GM19099 (cell line): Measurements from ENCODE around the gene KIAA1755.

ENCODE experiments used
- POLR2A ChIP-seq: IDR thresholded peaks from 3 replicates; pipeline ENCODE4 v1.6.1; 2011; ENCODE audit warnings: low read depth; ENCODE audit not compliant: insufficient read length; ENCODE audit errors: extremely low read depth

KIAA1755 gene

DNA sequence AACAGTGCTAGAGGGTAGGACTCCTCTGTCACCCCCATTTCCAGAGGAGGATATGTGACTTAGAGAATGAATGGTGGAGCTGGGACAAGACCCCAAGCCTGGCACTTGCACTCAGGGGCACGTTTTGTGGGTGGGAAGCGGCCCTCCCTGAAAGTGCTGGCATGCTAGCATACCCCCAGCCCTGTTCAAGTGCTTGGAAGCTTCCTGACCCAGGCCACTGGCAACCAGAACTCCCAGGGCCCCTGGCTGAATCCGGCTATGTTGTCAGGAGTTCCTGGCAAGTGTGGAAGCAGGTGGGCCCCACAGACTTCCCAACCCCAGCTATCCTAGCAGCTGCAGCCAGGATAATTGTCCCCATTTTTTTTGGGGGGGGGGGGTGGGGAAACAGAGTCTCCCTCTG is 59.9 kb downstream of the KIAA1755 start:
- TF ChIP-seq POLR2A = no peak

DNA sequence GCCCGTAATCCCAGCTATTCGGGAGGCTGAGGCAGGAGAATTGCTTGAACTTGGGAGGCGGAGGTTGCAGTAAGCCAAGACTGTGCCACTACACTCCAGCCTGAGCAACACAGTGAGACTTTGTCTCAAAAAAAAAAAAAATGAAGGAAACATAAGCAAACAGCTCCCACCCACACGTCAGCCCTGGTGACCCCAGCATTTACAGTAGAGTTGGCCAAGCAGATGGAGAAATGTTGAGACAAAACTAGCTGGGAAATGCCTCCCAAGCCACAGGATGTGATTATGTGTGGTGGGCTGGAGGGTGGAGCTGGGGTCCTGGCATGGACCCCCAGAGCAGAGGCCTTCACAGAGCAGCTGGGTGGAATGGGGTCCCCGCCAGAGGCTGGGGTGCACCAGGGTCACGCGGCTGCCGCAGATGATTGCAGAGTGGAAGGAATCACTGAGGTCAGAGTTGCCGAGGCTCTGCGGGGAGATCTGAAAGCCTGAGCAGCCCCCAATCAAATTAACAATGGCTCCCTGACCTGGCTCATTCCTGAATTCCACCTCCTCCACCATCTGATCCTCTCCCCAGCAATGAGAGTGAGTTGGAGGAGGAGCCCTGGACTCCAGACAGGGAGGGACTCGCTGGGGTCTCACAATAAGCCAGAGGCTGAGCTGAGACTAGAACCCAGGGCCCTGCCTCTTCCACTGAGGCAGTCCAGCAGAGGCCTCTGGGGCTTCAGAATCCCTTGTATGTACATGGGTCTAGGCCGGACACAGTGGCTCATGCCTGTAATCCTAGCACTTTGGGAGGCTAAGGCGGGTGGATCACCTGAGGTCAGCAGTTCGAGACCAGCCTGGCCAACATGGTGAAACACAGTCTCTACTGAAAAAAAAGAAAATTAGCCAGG is 60.8 kb downstream of the KIAA1755 start:
- no peak for TF ChIP-seq POLR2A

DNA sequence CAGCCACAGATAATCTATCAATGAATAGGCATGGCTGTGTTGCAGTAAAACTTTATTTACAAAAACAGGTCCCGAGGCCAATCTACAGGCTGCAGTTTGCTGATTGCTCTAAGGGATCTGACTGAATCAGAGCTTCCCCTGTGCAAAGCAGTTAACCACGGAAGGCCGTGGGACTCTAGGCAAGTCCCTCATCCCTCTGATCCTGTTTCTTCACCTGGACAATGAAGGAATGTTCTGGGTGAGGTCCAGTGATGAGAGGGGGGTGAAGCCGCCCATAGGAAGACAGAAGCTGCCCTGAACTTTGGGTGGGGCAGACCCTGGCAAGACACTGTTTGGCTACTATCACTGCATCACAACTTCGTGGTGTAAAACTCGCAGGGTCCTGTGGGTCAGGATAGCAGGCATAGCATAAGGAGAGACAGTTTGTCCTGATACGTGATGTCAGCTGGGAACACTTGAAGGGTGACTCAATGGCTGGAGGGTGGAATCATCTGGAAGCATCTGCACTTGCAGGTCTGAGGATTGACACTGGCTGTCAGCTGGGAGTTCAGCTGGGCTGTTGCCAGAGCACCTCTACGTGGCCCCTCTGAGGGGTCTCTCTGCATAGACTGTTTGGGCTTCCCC is 62.2 kb downstream of the KIAA1755 start:
- no peak for TF ChIP-seq POLR2A

- TF ChIP-seq POLR2A = no peak
These were observed 62.9 kb downstream of the KIAA1755 start for GRCh38 chr20:38197619-38198018.

DNA sequence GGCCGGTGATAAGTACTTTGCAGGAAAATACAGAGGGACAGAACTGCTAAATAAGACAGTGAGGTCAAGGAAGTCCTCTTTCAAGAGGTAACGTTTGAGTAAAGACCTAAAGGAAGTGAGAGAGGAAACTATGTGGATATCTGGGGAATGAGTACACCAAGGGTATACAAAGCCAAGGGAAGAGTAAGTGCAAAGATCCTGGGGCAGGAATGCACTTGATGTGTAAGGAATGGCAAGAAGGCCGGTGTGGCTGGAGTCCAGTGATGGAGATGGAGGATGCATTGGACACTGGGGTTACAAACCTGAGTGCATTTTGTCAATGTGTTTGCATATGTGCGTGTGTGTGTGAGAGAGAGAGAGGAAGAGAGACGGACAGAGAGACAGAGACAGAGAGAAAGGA is 63.3 kb downstream of the KIAA1755 start:
- no peak for TF ChIP-seq POLR2A

GRCh38 chr20:38196592-38196991 is 63.9 kb downstream of the KIAA1755 start:
- TF ChIP-seq POLR2A = no peak

GRCh38 chr20:38196076-38196475 is 64.5 kb downstream of the KIAA1755 start:
- no peak for TF ChIP-seq POLR2A

DNA sequence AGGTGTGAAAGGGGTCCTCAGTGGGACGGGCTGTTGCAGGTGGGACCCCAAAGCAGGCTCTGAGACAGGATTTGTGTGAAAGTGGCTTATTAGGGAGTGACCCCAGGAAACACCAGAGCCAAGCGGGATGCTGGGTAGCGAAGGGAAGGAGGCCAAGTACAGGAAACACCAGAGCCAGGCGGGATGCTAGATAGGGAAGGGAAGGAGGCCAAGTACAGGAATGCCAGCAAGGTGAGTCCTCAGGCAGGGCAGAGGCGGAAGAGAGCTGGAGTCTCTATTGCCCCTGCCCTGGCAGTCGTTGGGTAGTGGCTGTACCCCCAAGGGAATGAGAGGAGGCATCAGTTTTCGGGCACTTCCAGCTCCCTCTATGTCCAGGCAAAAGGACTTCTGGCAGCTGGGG is 65.0 kb downstream of the KIAA1755 start:
- TF ChIP-seq POLR2A = no peak

DNA sequence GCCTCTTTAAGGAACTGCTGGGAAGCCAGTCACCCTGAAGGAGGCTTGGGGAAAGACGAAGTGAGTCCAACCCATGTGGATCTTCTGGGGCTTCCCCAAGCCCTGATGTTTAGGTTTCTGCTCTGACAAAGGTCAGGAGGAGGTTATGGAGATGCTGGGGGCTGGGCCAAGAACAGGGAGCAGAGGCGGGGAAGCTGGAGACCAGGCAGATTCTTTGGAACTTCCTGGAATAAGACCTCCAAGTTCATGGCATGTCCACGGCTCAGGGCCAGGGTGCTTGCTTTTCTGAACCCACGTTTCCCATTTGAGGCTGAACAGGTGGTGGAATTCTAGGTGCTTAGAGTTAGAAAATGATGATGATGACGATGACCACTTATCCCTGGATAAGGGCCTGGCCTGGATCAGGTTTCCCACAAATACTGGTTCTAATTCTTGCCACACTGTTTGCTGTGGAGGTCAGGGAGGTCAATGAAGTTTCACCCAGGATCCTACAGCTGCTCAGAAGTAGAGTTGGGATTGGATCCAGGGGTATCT is 65.5 kb downstream of the KIAA1755 start:
- no peak for TF ChIP-seq POLR2A

DNA sequence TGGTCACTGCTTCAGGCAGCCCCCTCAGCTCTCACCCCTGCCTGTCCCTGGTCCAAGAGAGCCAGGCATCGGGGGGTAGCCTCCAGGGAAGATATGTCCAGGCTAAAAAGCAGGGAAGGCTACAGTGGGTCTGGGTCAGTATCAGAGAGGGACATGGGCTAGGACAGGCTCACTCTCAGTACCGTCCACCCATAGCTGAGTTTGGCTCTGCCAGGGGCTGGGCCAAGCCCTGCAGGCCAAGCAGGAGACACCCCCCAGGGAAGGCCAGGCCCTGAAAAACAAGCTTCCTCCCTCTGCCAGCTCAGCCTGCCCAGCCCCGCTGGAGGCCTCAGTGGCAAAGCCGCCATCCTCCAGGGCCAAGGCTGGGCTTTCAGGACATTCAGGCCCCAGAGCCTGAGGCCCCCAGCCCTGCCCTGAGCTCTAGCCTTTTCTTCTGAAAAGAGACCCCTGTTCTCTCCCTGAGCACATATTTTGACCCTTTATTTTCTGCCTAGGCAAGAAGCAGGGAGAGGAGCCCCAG is 66.9 kb downstream of the KIAA1755 start:
- TF ChIP-seq POLR2A = no peak

GRCh38 chr20:38192323-38192885 is 68.1 kb downstream of the KIAA1755 start:
- TF ChIP-seq POLR2A = no peak

GRCh38 chr20:38191654-38192053 is 68.9 kb downstream of the KIAA1755 start:
- TF ChIP-seq POLR2A = no peak

- no peak for TF ChIP-seq POLR2A
These were observed 69.6 kb downstream of the KIAA1755 start for GRCh38 chr20:38190936-38191371.

- no peak for TF ChIP-seq POLR2A
These were observed 70.4 kb downstream of the KIAA1755 start for GRCh38 chr20:38190166-38190565.

DNA sequence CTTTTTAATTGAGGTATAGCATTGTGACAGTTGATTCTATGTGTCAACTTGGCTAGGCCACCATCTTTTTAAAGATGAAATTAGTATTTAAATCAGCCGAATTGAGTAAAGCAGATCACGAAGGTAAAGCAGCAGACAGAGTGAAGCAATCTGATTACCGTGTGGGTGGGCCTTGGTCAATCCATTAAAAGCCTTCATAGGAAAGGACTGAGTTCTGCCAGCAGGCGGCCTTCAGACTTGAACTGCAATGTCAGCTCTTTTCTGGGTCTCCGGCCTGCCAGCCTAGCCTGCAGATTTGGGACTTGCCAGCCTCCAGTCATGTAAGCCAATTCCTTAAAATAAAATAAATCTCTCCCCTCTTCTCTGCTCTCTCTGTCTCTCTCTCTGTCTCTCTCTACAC is 73.0 kb downstream of the KIAA1755 start:
- TF ChIP-seq POLR2A = no peak

GRCh38 chr20:38186788-38187221 is 73.7 kb downstream of the KIAA1755 start:
- no peak for TF ChIP-seq POLR2A

DNA sequence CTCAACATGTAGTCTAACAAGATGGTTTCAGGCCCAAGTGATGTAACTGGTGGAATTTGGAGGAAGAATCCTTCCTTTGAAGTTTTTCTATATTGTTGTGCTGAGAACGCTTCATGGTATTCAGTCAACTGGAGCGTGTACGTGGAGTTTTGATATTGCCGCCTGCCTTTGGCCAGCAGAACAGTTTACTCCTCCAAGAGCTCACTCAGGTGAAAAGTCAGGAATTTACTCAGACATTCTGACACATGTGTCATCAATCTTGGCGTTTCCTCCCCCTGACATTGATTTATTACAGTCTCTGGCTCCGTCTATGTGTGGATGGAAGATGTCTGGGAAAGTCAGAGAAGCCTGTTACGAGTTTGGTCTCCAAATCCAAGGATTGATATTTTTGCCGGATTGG is 76.4 kb downstream of the KIAA1755 start:
- no peak for TF ChIP-seq POLR2A
